ES-I3 (cell line): ENCODE results near the gene DUSP6.

Experiments
- H3K36me3 ChIP-seq: 2 replicates; pipeline ENCODE4 v1.6.1; 2013; ENCODE audit warnings: mild to moderate bottlenecking, low read length, control low read depth, moderate library complexity; ENCODE audit not compliant: insufficient read depth
- H3K4me1 ChIP-seq: 2 replicates; pipeline ENCODE4 v1.6.1; 2013; ENCODE audit warnings: mild to moderate bottlenecking, control low read depth, low read length; ENCODE audit not compliant: insufficient read depth
- H3K9ac ChIP-seq: 2 replicates; pipeline ENCODE4 v1.6.1; 2013; ENCODE audit warnings: low read depth, mild to moderate bottlenecking, low read length, moderate library complexity
- H3K9me3 ChIP-seq: 2 replicates; pipeline ENCODE4 v1.6.1; 2013; ENCODE audit warnings: mild to moderate bottlenecking, low read length, moderate library complexity; ENCODE audit not compliant: control insufficient read depth, insufficient read depth

Gene DUSP6

GRCh38 chr12:89319606-89320005 lies 32.7 kb downstream of the DUSP6 start:
- H3K4me1 ChIP-seq = peaks cover 5% of the 10 kb centered on the region
- no peaks in the 10 kb centered on the region for H3K36me3 ChIP-seq
- no peak overlapping the region for H3K9ac ChIP-seq
- no peaks in the 10 kb centered on the region for H3K9me3 ChIP-seq

GRCh38 chr12:89319122-89319521 lies 33.2 kb downstream of the DUSP6 start:
- Histone ChIP-seq H3K9me3 (no peaks in the 10 kb centered on the region), H3K9ac (no peak overlapping the region), H3K4me1 (peaks cover 5% of the 10 kb centered on the region), H3K36me3 (no peaks in the 10 kb centered on the region)

- no peaks in the 10 kb centered on the region for H3K9me3 ChIP-seq
- no peak overlapping the region for H3K9ac ChIP-seq
- H3K4me1 ChIP-seq = peaks cover 5% of the 10 kb centered on the region
- no peaks in the 10 kb centered on the region for H3K36me3 ChIP-seq
Observed at GRCh38 chr12:89316705-89317139, 35.6 kb downstream of the DUSP6 start.

- no peak overlapping the region for H3K9ac ChIP-seq
- peaks cover 5% of the 10 kb centered on the region for H3K4me1 ChIP-seq
- H3K9me3 ChIP-seq = no peaks in the 10 kb centered on the region
- no peaks in the 10 kb centered on the region for H3K36me3 ChIP-seq
Observed at GRCh38 chr12:89314060-89314761, 38.1 kb downstream of the DUSP6 start.

- peaks cover under 1% of the 10 kb centered on the region; the same call in 1 of the 2 replicates for H3K4me1 ChIP-seq
- H3K9me3 ChIP-seq = no peaks in the 10 kb centered on the region
- H3K36me3 ChIP-seq = no peaks in the 10 kb centered on the region
- no peak overlapping the region for H3K9ac ChIP-seq
Observed at GRCh38 chr12:89311703-89312293, 40.5 kb downstream of the DUSP6 start.

DNA sequence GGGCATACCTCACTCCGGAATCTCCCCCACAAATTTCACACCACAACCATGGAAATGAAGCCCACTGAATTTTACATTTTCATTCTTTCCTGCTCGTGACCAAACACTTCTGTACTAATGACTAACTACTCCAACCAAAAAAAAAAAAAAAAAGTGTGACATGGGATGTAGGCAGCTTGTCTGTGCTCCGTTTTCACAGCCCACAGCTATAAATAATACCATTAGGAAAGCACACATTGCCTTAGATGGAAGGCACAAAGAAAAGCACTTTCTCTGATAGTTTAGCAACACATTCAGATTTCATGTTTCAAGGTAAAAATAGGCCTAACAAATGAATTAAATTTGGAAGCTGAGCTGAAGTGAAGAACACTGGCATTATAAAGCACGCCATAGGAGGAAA lies 42.5 kb downstream of the DUSP6 start:
- no peaks in the 10 kb centered on the region for H3K36me3 ChIP-seq
- no peaks in the 10 kb centered on the region for H3K9me3 ChIP-seq
- no peak overlapping the region for H3K9ac ChIP-seq
- H3K4me1 ChIP-seq = no peaks in the 10 kb centered on the region

- Histone ChIP-seq H3K4me1 (no peaks in the 10 kb centered on the region), H3K36me3 (no peaks in the 10 kb centered on the region), H3K9me3 (no peaks in the 10 kb centered on the region), H3K9ac (no peak overlapping the region)
Observed at GRCh38 chr12:89309440-89309802, 42.9 kb downstream of the DUSP6 start.

DNA sequence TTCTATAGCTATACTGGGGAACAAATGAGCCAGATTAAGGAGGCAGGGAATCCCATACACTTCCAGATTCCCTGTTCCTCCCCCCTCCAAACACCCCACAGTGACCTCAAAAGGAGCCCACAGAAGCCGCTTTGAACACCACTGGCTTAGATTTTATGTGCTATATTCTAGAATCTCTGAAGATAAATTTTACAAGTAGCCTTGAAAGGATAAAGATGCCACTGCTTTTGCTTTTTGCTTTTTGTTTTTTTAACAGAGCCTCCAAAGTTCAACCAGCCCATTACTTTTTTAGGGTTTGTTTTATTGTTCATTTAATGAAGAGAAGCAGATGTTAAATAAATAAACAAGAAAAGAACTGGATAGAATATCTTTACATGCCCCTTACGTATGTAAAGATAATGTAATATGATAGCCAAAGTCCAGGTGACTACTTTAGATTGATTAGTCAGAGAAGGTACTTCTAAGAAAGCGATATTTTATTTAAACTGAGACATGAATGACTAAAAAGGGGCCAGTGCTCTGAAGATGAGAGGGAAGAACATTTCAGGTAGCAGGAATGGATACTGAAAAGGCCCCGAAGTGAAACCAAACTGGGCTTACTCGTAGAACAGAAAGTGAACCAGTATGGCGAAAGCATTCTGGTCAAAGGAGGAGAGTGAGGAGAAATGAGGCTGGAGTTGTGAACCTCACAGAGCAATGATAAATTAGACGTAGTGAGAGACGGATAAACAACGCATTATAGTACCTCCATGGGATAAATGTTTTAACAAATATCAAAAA lies 44.6 kb downstream of the DUSP6 start:
- Histone ChIP-seq H3K9me3 (no peaks in the 10 kb centered on the region), H3K36me3 (no peaks in the 10 kb centered on the region), H3K9ac (no peak overlapping the region), H3K4me1 (no peaks in the 10 kb centered on the region)

- Histone ChIP-seq H3K4me1 (no peaks in the 10 kb centered on the region), H3K9me3 (no peaks in the 10 kb centered on the region), H3K9ac (no peak overlapping the region), H3K36me3 (no peaks in the 10 kb centered on the region)
Observed at GRCh38 chr12:89306827-89307473, 45.4 kb downstream of the DUSP6 start.

DNA sequence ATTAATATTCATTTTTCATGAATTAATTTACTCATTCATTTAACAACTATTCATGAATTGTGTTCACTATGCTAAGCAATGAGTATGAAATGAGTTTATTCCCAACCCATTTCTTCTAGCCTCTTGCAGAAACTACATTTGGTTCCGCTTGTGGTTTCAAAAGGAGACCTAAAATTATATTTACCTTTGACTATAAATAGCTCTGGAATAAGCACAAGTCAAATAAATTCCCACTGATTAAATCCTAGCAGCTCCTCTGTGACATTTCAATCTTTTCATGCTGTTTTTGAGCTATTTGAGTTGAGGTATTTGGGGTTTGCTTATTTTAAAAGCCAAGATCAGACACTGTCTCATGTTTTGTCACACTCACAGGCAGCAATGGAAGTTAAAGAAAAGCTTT lies 46.9 kb downstream of the DUSP6 start:
- Histone ChIP-seq H3K36me3 (no peaks in the 10 kb centered on the region), H3K9me3 (no peaks in the 10 kb centered on the region), H3K4me1 (no peaks in the 10 kb centered on the region), H3K9ac (no peak overlapping the region)

- Histone ChIP-seq H3K9ac (no peak overlapping the region), H3K9me3 (no peaks in the 10 kb centered on the region), H3K4me1 (no peaks in the 10 kb centered on the region), H3K36me3 (no peaks in the 10 kb centered on the region)
Observed at GRCh38 chr12:89299931-89300330, 52.4 kb downstream of the DUSP6 start.

GRCh38 chr12:89299417-89299816 lies 52.9 kb downstream of the DUSP6 start:
- no peak overlapping the region for H3K9ac ChIP-seq
- no peaks in the 10 kb centered on the region for H3K4me1 ChIP-seq
- no peaks in the 10 kb centered on the region for H3K36me3 ChIP-seq
- no peaks in the 10 kb centered on the region for H3K9me3 ChIP-seq
